HS-5 (cell line): ENCODE measurements around the gene SLIT1.

Experiments
- DNase-seq: peaks from one replicate; pipeline ENCODE4 v3.0.0-alpha.2; 2012; ENCODE audit warnings: low read depth

SLIT1 gene

DNA sequence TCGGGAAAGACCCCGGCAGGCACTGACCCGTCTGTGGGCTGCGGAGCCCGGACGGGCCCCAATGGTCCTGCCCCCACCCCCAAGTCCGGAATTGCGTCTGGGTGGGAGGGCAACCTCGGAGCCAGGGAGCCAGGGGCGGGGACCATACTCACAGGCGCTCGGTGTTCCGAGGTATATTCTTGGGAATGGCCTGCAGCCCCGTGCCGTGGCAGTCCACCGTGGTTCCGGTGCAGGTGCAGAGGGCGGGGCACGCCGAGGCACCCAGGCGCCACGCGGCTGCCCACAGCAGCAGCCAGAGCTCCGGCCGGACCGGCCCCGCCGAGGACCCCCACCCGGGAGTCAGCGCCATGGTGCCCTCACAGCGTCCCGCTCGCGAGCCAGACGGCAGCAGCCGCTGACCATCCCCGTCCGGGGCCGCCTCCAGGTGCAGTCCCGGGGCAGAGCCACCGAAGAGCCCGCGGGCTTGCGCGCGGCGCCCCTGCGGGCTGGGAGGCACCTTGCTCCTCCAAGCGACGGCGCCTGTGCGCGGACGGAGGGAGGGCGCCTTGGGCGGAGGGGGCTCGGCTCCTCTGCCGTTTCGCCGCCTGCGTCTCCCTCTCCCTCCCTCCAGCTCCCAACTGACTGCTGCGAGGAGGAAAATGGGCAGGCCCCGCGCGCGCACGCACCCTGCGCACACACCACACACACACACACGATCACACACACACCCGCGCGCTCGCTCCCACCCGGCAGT, at the start of gene SLIT1:
SLIT1 (minus strand) TSS at position 634 of the 733 bp plus-strand sequence; CDS start at position 349, 285 bp downstream.
- DNase-seq, result no peak

DNA sequence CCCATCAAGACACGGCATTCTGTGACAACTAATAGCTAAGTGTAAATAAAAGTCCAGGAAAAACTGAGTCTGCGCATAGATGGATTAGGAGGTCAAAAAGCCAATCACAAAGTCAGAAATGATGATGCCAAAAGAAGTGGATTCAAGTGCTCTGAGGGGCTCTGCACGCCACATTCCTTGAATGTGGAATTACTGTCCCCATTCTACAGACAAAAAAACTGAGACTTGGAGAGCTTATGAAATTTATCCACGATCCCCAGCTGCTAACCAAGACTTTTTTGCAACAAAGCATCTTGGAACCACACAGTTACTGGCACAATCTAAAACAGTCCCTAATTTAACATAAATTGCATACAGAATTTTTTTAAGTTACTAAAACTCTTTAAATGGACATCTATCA, 49.6 kb upstream of the SLIT1 start:
- no peak for DNase-seq

- DNase-seq, result no peak
These were observed 48.6 kb upstream of the SLIT1 start for GRCh38 chr10:97234400-97234799.

DNA sequence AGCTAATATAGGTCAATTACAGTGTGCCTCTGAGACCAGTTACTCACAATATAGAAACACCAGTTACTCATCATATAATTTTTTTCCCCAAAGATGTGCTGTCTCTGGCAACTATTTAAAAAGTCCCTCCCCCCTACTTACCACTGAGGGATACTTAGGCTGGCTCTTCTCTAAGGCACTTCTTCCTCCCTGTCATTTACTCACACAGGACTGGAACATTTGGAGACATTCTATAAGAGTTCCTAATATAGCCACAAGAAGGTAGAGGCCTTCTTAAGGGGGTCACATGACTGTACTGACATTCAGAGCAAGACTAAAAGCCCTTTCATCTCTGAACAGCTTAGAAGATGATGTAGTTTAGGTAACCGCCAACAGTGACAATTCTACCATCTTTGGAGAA, 44.4 kb upstream of the SLIT1 start:
- DNase-seq, result peak; percentile 22

DNA sequence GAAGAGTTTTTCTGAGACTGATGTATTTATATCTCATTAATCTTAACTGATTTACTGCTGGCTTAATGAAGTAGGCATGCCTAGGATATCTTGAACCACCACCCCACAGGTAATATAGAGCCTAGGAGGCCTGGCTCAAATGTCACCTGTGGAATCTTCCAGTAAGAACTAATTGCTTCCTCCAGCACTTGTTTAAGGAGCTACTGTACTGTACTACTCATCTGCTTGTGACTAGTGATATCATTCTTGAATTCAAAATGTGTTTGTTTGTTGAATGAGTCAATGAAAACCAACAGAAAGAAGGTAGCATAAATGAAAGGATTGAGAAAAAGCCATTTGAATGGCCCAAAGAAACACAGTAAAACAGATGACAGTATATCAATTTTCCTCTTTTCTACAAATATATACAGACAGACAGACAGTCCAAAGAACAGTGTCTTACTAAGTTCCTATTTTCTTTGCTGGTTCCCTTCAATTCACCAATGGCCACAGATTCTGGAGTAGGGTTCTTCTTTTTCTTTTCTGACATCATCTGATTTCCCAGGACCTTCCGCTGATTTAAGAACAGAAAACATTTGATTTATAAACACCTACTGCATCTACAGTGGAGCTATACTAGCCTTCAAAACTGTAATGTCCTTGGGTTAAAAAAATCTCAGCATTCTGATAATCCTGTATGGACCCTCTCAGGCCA, 43.7 kb upstream of the SLIT1 start:
- no peak for DNase-seq

DNA sequence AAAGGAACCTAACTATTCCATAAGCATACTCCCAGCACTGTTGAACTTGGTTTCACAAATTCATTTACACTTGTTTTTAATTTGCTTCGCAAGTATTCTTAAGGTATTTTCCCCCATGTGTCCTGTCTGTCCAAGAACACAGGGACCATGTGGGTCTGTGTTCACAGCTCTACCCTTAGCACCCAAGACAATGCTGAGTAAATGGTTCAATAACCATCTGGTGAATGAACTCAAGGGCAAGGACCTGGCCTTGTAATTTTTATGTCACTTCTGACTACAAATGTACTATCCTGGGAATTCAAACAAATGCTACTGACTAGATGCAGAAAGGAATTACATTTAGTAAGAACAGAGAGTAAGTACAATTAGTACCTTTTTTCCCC, 43.0 kb upstream of the SLIT1 start:
- no peak for DNase-seq

- no peak for DNase-seq
These were observed 42.5 kb upstream of the SLIT1 start for GRCh38 chr10:97228130-97228774.

DNA sequence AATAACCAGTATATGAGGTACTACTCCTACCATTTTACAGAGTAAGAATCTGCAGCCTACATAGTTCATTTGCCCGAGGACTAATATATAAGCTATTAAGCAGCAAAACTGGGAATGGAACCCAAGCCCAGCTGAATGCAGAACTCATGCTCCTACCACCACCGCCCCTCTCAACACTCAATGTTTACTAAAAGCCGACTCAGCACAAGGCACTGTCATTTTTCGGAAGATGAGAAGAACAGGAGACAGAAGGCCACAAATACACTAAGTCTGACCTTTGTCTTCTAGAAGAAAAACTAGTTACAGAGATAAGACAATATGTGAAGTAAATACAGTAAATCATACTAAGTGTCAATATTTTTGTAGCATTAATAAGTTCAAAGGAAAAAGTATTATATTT, 40.6 kb upstream of the SLIT1 start:
- no peak for DNase-seq

DNA sequence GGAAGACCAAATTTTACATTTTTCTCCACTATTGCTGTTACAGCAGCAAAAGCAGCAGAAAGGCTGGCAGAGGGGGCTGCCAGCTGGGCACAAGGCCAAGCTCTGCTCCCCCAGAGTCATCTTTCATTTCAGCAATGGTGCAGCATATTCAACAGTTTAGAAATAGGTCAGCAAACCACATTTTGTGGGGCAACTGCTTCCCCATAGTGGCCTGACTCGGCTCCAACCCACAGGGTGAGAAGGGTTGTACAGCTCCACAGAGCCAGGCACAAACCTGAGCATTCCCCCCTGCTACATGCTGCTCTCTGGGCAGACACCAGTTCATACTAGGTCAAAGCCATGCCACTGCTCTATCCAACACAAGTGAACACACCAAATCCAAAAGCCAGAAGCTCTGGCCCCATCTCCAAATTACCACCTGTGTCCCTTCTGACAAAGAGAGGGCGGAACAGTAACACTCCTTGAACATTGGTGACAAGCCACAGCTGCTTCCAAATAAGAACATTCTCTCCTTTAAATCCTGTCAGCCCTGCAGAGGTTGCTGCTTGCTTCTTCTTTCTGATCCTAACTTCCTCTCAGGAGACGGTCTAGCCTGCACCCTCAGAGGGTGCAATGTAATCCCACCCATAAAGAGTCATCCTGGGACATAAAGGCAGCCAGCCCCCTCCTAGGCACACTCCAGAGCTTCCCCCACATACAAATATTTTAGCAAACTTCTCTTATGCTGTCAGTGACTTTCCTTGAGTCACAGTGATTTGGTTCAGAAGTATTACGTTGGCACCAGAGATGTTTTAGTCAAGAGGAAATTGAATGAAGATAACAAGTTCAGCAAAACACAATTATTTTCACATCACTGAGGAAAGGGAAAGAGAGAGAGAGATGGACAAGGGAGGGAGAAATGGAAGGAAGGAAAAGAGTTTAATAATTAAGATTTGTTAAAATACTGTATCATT, 39.0 kb upstream of the SLIT1 start:
- no peak for DNase-seq

DNA sequence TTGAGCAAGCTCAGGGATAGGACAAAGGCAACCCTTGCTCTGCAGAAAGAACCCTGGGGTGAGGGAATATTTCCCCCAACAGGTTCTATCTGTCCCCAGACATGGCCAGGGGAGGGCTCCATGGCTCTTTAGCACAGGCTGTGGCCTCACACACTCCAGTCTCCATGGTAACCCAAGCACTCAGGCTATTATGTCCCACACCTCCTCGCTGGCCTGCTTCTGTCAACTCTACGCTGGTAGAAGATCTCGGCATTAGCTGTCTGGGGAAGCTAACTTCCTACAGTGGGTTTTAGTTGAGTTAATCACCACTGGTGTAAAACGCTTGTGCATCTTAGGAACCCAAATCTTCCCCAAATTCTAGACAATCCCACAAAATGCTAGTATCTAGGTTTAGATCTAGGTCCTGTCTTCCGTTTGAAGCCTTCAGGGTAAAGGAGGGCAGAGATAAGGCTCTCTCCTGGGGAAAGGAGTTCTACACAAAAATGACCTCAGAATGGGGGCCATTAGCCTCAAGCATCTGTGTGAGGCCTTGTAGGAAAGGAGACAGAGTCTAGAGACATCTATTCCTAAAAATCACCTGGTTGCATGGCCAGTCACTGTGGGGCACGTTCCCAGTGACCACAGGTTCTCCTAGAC, 36.7 kb upstream of the SLIT1 start:
- DNase-seq, result no peak

- DNase-seq, result no peak
These were observed 34.6 kb upstream of the SLIT1 start for GRCh38 chr10:97220355-97220754.

DNA sequence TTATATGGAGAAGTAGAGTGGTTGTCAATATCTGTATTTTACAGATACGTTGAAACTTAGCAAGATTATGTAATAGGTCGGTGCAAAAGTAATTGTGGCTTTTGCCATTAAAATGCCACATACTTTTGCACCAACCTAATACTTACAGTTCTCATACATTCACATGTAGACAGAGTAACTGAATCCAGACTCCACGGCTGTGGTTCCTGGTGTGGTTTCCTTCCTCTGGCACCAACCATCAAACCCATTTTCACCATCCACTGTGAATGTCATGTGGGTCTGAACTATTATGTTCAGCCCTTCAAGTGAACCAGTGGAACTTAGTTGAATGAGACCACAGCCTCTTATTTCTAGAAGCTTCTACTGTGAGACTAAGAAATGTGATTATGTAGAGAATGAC, 31.5 kb upstream of the SLIT1 start:
- no peak for DNase-seq

- no peak for DNase-seq
These were observed 30.0 kb upstream of the SLIT1 start for GRCh38 chr10:97215619-97216260.

DNA sequence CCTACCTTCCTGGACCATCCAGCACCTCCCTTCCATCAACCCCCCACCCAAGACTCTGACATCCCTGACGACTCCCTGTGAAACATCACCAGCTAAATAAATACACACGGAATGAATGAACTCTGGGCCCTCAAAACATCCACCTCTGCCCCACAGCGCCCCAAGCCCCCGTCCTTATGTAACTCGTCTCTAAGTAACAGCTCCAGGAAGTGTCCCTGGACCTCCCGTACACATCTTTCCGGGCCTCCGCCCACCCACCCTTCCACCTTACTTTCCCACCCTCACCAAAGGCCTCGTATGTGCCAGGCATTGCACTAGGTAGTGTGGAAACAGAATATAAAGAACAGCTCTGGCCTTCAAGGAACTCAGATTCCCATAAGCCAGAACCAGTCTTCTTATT, 27.7 kb upstream of the SLIT1 start:
- DNase-seq, result no peak

DNA sequence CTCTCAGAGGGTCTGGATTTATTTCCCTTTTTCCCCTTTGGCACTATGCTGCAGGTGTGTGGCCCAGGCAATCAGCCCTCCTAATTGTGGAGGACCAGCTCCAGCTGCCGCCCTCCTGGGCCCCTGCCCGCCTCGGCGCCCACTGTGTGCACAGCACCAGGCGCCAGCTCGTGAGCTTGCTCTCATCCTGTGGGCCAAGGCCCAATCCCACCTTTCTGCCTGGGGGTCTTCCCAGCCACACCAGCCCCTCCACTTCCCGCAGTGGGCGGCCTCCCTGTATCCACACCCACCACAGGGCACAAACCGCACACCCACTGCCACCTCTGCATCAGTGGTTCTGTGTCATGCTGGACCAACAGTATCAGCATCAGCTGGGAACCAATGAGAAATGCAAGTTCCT, 25.5 kb upstream of the SLIT1 start:
- DNase-seq, result no peak

DNA sequence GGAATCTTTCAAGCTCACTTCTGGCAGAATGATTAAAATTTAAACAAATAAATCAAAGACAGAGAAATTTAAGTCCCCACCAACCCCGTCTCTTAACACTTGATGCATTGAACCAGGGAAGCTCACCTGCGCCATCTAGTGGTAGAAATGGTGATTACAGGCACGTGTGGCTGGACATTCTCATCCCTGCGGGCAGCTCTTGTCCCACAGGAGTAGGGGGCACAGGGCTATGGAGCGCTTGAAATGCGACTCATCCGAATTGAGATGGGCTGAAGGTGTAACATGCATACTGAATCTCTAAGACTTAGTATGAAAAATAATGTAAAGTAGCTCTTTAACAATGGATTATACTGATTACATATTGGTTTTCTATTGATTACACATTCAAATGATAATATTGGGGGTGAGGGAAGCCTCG, 24.8 kb upstream of the SLIT1 start:
- peak; percentile 43 for DNase-seq

- DNase-seq, result no peak
These were observed 22.1 kb upstream of the SLIT1 start for GRCh38 chr10:97207756-97208346.

DNA sequence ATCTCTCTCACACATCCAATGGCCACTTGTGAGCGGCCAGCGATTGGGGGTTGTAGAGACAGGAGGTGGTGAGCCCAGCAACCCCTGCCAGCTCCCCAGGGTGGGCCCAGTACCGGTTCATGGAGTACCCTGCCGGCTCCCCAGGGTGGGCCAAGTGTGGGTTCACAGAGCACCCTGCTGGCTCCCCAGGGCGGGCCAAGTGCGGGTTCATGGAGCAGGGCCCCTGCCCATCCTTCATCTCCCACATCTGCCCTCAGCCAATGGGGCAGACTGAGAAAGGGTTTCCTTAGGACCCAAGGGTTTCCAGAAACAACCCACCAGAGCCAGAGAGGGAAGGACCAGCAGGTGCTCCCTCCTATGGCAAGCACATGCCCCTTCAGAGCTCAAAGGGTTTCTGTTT, 21.4 kb upstream of the SLIT1 start:
- no peak for DNase-seq

GRCh38 chr10:97204826-97205679, 19.3 kb upstream of the SLIT1 start:
- DNase-seq, result no peak

- no peak for DNase-seq
These were observed 17.5 kb upstream of the SLIT1 start for GRCh38 chr10:97203220-97203619.
